ENCODE results near the gene SLC10A1.
"Not testable (repeated sequence)": the region's sequence is repeated elsewhere in the genome, so short reads cannot be mapped to it uniquely, and the experiment has no call there.

GRCh38 chr14:69813346-69813745, 16.3 kb upstream of the SLC10A1 start:
- TF ChIP-seq, protein P1, sequence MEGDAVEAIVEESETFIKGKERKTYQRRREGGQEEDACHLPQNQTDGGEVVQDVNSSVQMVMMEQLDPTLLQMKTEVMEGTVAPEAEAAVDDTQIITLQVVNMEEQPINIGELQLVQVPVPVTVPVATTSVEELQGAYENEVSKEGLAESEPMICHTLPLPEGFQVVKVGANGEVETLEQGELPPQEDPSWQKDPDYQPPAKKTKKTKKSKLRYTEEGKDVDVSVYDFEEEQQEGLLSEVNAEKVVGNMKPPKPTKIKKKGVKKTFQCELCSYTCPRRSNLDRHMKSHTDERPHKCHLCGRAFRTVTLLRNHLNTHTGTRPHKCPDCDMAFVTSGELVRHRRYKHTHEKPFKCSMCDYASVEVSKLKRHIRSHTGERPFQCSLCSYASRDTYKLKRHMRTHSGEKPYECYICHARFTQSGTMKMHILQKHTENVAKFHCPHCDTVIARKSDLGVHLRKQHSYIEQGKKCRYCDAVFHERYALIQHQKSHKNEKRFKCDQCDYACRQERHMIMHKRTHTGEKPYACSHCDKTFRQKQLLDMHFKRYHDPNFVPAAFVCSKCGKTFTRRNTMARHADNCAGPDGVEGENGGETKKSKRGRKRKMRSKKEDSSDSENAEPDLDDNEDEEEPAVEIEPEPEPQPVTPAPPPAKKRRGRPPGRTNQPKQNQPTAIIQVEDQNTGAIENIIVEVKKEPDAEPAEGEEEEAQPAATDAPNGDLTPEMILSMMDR (IDR thresholded peaks at IDR 0.05): not testable (repeated sequence)
- TF ChIP-seq POLR2A (IDR thresholded peaks at IDR 0.05): not testable (repeated sequence)
